ENCODE results near the gene SALL4.
"Not testable (repeated sequence)": the region's sequence is repeated elsewhere in the genome, so short reads cannot be mapped to it uniquely, and the experiment has no call there.

Gene SALL4

DNA sequence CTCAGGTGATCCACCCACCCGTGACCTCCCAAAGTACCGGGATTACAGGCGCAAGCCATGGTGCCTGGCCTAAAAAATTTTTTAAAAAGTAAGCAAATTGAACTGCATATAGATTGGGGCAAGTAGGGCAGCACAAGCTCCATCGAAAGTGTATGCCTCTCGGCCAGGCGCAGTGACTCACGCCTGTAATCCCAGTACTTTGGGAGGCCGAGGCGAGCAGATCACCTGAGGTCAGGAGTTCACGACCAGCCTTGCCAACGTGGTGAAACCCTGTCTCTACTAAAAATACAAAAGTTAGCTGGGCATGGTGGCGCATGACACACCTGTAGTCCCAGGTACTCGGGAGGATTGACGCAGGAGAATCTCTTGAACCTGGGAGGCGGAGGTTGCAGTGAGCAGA, 64.1 kb downstream of the SALL4 start:
- not testable (repeated sequence) for DNase-seq (ENCODE audit: low read depth in 2 of 2)

DNA sequence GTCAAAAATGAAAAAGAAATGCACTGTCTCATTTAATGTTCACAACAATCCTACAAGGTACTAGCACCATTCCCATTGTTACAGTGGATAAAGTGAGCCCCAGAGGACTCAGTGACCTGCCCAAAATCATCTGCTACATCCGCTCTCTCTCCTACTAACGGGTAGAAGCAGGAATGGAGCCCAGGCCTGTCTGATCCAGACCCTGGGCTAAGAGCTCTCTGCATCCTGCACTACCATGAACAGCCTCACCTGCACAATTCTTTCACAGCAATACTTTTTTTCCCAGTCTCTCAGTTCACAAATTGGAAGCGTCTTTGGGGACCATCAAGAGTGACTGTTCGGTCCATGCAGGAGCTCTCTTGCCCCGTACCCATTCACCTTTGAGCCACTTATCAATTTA, 65.4 kb downstream of the SALL4 start:
- no peak for DNase-seq (ENCODE audit: low read depth in 2 of 2)

DNA sequence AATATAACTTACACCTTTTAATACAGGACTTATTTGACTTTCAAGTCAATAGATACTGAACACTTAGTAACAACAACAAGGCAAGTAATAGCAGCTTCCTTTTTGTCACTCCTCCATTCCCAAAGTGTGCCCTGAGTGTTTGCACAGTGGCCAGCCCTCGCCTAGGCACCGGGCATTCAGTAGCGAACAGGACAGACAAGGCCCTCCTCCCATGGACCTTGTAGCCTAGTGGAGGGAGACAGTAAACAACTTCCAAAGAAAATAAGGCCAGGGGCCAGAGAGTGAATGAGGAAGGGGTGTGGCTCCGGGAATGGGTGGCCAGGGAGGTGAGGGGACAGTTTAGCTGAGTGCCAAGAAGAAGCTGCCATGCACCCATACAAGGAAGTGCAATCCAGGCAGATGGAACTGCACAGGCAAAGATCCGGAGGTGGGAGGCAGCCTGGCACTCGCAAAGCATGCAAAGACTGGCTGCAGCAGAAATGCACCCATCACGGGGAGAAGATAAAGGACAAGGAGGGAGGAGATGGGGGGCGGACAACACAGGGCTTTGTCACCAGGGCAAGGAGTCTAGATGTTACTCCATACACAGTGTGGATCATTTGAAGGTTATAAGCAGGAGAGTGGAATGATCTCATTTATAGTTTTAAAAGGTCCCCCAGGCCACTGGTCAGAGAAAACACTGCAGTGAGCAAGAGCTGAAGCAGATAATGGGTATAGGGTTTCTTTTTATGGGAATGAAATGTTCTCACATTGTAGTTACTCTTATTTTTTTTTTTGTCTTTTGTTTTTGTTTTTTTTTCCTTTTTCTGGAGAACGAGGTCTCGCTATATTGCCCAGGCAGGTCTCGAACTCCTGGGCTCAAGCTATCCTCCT, 66.4 kb downstream of the SALL4 start:
- no peak for DNase-seq (ENCODE audit: low read depth in 2 of 2)

DNA sequence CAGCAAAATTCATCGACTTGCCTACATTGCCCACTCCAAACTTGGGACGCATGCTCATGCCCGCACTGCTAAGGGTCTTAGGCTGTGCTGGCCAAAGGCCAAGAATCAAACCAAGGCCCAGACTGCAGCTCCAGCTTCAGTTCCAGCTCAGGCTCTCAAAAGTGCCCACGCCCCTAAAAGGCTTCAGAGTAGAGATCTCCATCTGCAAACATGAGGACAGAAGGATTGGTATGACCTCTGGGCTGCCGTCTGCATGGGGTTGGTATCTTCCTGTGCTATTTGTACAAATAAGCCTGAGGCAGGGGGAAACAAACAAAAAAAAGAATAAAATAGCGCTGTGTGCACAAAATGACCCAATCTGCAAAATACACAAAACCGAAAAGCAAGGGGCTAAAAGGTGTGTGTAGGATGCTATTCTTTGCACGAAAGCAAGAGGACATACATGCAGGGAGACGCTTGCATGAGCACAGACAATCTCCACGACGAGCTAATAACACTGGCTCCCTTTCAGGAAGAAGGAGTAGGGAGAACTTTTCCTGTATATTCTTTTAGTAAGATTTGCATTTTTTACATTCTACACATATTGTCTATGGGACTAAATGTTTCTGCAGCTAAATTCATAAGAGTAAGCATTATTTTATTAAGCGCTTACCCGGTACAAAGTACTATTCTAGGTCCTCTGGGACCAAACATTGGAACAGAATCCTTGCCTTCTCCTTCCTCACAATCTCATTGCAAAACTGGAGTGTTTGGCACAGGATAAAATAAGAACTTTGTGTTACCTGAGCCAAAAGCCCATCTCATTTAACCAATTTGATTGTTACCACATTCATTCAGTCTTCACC, 67.2 kb downstream of the SALL4 start:
- DNase-seq (ENCODE audit: low read depth in 2 of 2): no peak

DNA sequence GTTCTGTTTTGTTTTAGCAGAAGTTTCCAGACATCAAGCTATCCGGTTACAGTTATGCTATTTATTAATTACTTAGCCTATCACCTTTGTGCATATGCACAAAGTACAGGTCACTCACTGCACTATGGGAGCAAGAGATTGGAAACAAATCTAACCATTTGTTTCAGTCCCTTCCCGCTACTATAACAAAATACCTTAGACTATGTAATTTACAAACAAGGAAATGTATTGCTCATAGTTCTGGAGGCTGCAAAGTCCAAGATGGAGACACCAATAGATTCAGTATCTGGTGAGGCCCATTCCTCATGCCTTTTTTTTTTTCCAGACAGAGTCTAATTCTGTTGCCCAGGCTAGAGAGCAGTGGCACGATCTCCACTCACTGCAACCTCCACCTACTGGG, 69.3 kb downstream of the SALL4 start:
- DNase-seq (ENCODE audit: low read depth in 2 of 2): no peak

All from stimulated activated CD4-positive, alpha-beta T cell treated with anti-CD3 and anti-CD28 coated beads, Interleukin-1b, Interleukin-23, amount 100 ng/mL, for 4 hours (primary cell).